Activated CD4-positive, alpha-beta memory T cell treated with anti-CD3 and anti-CD28 coated beads, Interleukin-2, amount 10 ng/mL, durations not matched to agents 7 days and 5 days (primary cell): ENCODE data around the gene CMTR2. TPM values are rescaled to one million over a fixed set of nuclear protein-coding genes. Genes with fewer than 3 reads are reported as not detected.

Source experiments
- CTCF ChIA-PET: fragments of 350-600 bp; sonication (Branson Sonifier 250); formaldehyde crosslinking; loops from one replicate; lab custom pipeline; 2021; ENCODE audit warnings: antibody characterized with exemption, inconsistent platforms; lab: Charles Lee
- POLR2A ChIA-PET: fragments of 350-600 bp; sonication (Branson Sonifier 250); formaldehyde crosslinking; loops from one replicate; lab custom pipeline; 2021; ENCODE audit warnings: antibody characterized with exemption; lab: Charles Lee
- DNase-seq: peaks from one replicate; pipeline ENCODE4 v3.0.0-alpha.2; 2020
- H3K27ac Mint-ChIP-seq: one replicate; pipeline ENCODE4 v1.8.0; 2021; ENCODE audit warnings: mild to moderate bottlenecking, mixed read lengths
- H3K27me3 Mint-ChIP-seq: one replicate; pipeline ENCODE4 v1.8.0; 2021; ENCODE audit warnings: mixed read lengths
- H3K36me3 Mint-ChIP-seq: one replicate; pipeline ENCODE4 v1.8.0; 2021; ENCODE audit warnings: low read depth, mixed read lengths
- H3K4me1 Mint-ChIP-seq: one replicate; pipeline ENCODE4 v1.8.0; 2021; ENCODE audit warnings: mixed read lengths
- H3K4me3 Mint-ChIP-seq: one replicate; pipeline ENCODE4 v1.8.0; 2021; ENCODE audit warnings: mild to moderate bottlenecking, mixed read lengths
- H3K9me3 Mint-ChIP-seq: one replicate; pipeline ENCODE4 v1.8.0; 2021; ENCODE audit warnings: mixed read lengths
- total RNA-seq, 2 experiments: library from RNA; stranded (reverse); gene quantifications; one replicate each; pipeline ENCODE4 v1.2.3, GENCODE V29; 2021

CMTR2 gene
- total RNA-seq, 2 experiments from 2014 or later, result 20.1 to 21.5 TPM

DNA sequence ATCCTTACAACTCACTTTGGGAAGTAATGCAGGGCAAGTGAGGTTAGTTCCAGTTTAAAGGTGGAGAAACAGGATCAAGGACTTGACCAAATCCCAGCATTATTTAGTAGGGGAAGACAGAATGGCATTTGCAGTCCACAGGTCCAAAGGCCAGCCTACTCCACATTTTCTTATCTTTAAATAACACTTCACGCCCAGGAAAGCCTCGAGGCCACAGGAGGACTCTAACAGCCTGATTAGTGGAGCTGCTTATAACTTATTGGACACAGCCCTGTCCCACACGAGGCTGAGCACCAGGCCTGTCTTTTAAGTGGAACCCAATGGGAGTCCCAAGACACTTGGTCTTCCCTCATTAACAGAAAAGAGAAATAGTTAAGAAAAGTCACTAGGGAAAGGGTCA, 46.6 kb downstream of the CMTR2 start:
- CTCF ChIA-PET, result no interaction called here
- POLR2A ChIA-PET, result no interaction called here
- peaks cover 2% of the 10 kb centered on the region for H3K27me3 Mint-ChIP-seq
- no peaks in the 10 kb centered on the region for H3K9me3 Mint-ChIP-seq
- no peak overlapping the region for H3K4me3 Mint-ChIP-seq
- no peak overlapping the region for H3K27ac Mint-ChIP-seq
- no peaks in the 10 kb centered on the region for H3K36me3 Mint-ChIP-seq
- no peak for DNase-seq
- no peaks in the 10 kb centered on the region for H3K4me1 Mint-ChIP-seq

DNA sequence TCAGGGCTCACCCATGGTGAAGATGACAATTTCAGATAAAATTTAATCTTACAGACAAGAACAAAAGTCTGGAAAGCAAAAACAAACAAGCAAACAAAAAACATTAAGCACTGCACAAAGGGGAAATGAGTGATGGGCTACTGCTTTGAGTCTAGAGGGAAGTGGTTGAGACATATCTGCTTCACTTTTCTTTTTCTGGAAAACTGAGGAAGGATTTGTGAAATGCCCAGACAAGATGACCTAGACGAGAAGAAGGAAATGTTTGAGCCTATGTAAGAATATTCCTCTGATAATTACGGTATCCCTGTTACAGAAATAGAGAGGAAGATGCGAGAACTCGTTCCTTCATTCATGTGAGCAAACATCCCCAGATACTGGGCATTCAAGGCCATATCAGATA, 47.2 kb downstream of the CMTR2 start:
- Mint-ChIP-seq H3K27ac (no peak overlapping the region), H3K9me3 (no peaks in the 10 kb centered on the region), H3K4me3 (no peak overlapping the region), H3K27me3 (peaks cover 2% of the 10 kb centered on the region), H3K36me3 (no peaks in the 10 kb centered on the region), H3K4me1 (no peaks in the 10 kb centered on the region)
- no peak for DNase-seq
- ChIA-PET CTCF (no interaction called here), POLR2A (no interaction called here)

Other genes starting within 250 kb of the CMTR2 start
- not detected for gene HYDIN, start 58.7 kb downstream of the CMTR2 start, total RNA-seq
- gene CALB2, start 69.3 kb upstream of the CMTR2 start, total RNA-seq, result not detected
- gene TLE7, start 152.7 kb upstream of the CMTR2 start, total RNA-seq, result not detected
- 1 to 10 TPM; 6.0 to 7.3 TPM for gene ZNF23, start 172.8 kb upstream of the CMTR2 start, total RNA-seq
- gene ZNF19, start 199.9 kb upstream of the CMTR2 start, total RNA-seq, result 1 to 10 TPM; 2.1 to 2.8 TPM
- not detected for gene CHST4, start 237.0 kb upstream of the CMTR2 start, total RNA-seq